GM19468 (cell line): ENCODE data around the gene CCNB1IP1.
A peak's percentile ranks its signal among the peaks of the same experiment; 100 is the strongest.
"Not testable (repeated sequence)": the region's sequence is repeated elsewhere in the genome, so short reads cannot be mapped to it uniquely, and the experiment has no call there.

Source experiments
- ATAC-seq: cut with Tn5 transposase; IDR thresholded peaks from one replicate; pipeline ENCODE4 v1.9.1; 2021; ENCODE audit warnings: mild to moderate bottlenecking, moderate library complexity, moderate number of reproducible peaks; ENCODE audit not compliant: unreplicated experiment; ENCODE audit errors: extremely low read depth

Gene CCNB1IP1

DNA sequence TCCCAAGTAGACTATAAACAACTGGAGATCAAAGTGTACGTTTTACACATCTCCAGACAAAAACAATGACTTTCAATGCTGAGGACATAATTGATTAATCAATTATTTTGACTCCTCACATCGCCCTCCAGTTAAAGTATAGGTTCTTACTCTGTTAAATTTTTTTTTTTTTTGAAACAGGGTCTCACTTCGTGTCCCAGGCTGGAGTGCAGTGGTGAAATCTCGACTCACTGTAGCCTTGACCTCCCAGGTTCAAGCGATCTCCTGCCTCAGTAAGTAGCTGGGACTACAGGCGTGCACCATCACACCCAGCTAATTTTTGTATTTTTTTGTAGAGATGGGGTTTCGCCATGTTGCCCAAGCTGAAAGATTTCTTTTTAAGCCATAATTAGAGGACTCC, 938 bp upstream of the CCNB1IP1 start:
- no peak for ATAC-seq

GRCh38 chr14:20333494-20333841, 389 bp upstream of the CCNB1IP1 start:
- ATAC-seq = no peak

DNA sequence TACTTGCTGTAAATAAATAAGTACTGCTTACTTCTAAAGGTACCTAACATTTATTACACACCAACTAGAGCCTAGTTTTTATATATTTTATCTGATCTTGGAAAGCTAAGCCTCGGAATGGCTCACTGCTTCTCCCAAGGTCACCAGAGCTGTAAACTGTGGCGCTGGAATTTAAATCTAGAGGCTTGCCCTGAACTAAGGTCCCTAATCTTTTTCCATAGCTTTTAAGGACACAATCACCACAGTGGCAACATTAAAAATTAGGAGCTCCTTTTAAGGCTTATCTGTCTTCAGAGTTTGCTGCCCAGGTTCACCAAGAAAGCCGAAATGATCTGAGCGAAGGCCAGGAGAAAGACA, 670 bp downstream of the CCNB1IP1 start:
- no peak for ATAC-seq

DNA sequence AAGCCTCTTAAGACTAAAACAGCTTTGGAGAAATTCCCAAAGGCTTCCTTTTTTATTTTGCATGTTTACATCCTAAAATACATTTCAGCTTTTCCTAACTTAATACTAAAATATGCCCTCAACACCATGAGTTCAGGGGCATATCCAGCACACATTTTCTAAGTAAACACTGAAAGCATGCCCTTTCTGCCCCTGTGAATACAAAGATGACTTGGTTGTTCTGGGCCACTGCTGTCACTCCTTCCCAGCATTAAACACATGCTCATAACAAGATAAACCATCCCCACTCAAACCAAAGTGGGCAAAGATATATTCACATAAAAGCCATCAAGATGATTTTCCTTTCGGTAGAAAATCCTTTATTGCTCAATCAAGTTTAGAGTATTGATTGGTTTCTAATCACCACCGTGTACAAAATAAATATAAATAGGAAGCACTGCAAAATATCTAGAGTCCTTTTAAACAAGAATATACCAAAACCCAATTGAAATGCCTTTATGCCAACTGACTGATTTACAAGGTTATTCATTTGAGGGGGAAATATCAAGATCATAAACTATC, 1.9 kb downstream of the CCNB1IP1 start:
- ATAC-seq = no peak

GRCh38 chr14:20329355-20329754, 3.7 kb downstream of the CCNB1IP1 start:
- no peak for ATAC-seq

DNA sequence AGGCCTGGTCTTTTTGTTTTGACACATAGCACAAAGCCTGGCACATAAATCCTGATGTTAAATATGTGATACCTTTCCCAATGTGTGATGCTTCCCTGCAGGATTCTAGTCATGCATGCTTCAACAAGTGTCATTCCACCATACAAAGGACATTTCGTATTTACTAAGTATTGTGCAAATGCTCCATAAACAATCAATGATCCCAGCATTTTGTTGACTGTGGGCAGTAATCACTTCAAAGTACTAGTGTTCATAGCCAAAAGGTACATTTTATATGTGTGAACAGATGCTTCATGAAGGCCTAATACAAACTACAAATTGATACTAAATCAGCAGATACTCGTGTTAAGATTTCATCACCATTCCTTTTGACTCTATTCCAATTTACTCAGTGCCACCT, 4.4 kb downstream of the CCNB1IP1 start:
- ATAC-seq = no peak

DNA sequence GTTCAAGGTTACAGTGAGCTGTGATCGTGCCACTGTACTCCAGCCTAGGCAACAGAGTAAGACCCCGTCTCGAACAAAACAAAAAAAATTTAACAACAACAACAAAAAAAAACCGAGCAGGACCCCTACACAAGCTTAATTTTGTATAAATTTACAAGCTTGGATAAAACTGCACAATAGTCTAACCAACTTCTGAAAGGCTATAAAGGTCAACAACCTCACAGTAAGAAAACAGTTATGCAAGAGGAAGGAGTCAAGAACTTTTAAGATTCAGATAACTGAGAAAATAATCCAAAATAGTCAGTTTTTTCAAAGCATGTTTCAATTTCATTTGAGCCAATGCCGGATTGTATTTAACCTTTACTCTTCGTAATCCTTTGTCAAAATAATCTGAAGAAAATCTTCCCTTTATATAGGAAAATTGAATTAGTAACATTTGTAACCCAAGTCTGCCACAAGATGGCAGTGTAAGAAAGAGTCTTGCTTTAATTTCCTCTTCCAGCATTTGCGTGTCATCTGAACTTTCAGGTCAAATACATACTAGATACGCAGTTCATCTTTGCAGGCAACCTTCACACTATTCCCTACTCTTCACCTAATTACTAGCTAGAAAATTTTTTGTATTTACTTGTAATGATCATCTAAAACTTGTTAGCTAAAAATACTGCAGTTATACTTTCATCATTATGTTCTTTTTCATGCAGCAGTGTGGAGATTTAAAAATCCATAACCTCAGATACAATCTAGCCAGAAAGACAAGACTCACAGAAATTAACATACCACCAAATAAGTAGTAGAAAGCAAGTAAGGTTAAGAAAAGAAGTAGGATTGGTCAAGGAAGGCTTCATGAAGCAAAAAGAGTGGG, 5.8 kb downstream of the CCNB1IP1 start:
- ATAC-seq = no peak

DNA sequence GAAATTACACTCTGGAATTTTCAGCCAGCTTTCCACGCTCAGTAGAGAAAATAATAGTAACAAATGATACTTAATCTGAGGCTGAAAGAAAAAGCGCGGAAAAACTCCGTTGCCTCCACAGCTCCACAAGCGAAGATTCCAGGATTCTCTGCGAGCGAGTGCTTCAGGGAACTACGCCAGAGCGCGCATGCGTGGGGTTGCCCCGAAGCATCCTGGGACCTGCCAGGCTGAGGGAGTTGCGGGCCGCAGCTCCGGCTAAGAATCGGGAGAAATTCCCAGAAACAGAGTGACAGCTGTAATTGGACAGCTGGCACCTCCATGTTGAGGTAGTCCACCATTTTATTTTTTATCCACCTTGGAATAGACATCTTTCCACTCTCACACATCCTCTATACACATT, 15.4 kb downstream of the CCNB1IP1 start:
- ATAC-seq = no peak

DNA sequence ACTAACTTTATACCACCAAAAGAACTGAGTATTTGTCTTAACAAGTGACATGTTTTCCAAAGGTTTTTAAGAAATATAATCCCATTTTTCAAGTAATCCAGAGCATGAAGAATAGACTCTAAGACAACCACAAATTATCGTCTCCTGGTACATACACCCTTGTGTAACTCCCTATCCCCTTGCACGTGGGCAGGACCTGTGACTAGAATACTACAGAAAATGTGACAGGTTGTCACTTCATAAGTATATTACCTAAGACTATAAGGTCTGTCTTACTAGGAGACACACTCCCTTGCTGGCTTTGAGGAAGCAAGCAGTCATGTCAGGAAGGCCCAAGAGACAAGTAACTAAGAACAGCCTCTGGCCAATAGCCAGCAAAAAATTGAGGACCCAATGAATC, 19.1 kb downstream of the CCNB1IP1 start:
- ATAC-seq = no peak

GRCh38 chr14:20306079-20306423, 27.0 kb downstream of the CCNB1IP1 start:
- ATAC-seq = no peak

GRCh38 chr14:20305265-20306078, 27.6 kb downstream of the CCNB1IP1 start, which contains the start of gene TTC5:
Gene TTC5, minus strand, starts transcription at chr14:20305951. Its CDS starts 14 bp downstream, at chr14:20305937.
- ATAC-seq = peak; percentile 42

DNA sequence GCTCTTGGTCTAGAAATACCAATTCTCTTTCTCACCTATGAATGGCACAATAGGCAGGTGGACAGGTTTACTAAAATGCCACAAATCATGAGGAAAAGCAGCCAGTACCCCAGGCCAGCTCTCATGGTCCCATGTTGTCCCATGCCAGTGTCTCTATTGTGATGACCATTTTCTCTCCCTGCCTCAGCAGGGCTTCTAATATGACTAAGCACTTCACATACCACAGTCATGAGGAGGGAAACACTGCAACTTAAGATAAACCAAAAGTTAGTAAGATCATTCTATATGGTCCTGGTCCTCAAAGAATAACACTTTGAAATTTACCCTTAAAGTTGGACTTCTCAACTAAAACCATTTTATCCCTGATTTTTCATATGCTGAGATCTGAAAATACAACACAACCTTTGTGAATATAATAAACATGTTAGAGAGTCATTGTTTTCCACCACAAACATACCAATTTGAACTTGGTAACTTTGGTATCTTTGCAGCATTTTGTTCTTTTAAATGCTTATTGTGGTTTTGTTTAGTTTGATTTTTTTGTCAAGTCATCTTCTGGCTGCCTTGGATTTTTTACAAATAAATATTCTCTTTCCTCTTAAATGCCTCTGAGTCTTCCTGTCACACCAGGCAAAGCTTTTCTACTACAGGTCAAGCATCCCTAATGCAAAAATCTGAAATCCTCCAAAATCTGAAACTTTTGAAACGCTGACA, 30.9 kb downstream of the CCNB1IP1 start:
- ATAC-seq = no peak

DNA sequence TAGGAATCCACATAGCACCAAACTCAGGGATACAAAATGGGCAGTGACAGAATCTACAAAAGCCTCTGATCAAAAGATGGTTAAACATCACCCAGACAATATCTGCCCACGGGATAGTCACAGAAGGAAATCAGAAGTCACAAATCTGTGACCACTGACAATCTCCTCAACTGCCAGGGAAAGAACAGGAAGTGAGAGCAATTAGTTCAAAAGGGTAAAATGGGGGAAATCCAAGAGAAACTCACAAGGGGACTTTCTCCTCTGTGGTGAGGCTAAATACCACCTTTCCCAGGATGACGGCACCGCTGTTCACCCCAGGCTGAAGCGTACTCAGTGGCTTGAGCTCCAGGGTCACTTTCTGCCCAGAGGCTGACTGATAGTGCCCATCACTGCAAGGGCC, 38.0 kb downstream of the CCNB1IP1 start:
- peak; percentile 68 for ATAC-seq

DNA sequence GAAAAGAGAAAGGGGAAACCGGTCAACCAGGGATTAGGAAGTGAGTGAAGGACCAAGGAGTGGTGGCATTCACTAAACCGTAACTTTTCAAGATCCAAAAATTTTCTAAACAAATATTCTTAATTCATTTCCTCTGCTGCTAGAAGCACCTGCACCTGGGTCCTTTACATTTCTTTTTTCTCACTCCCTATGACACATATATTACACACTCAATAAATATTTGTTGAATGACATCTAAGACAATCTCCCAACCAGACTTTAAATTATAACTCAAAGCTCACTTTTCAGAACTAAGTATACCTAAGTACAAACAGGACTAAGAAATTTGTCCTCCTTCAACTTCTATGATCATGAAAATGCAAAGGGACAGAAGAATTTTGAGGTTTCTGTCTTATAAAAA, 38.4 kb downstream of the CCNB1IP1 start:
- no peak for ATAC-seq

DNA sequence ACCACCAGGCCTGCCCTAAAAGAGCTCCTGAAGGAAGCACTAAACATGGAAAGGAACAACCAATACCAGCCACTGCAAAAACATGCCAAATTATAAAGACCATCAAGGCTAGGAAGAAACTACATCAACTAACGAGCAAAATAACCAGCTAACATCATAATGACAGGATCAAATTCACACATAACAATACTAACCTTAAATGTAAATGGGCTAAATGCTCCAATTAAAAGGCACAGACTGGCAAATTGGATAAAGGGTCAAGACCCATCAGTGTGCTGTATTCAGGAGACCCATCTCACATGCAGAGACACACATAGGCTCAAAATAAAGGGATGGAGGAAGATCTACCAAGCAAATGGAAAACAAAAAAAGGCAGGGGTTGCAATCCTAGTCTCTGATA, 51.1 kb downstream of the CCNB1IP1 start:
- ATAC-seq = not testable (repeated sequence)

DNA sequence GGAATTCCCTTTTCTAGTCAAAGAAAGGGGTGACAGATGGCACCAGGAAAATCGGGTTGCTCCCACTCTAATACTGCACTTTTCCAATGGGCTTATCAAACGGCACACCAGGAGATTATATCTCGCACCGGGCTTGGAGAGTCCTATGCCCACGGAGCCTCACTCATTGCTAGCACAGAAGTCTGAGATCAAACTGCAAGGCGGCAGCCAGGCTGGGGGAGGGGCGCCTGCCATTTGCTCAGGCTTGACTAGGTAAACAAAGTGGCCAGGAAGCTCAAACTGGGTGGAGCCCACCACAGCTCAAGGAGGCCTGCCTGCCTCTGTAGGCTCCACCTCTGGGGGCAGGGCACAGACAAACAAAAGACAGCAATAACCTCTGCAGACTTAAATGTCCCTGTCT, 52.8 kb downstream of the CCNB1IP1 start:
- ATAC-seq = not testable (repeated sequence)

- ATAC-seq = no peak
Measured at GRCh38 chr14:20278414-20278813, 54.7 kb downstream of the CCNB1IP1 start.

- no peak for ATAC-seq
Measured at GRCh38 chr14:20277409-20277808, 55.7 kb downstream of the CCNB1IP1 start.

- ATAC-seq = no peak
Measured at GRCh38 chr14:20274062-20274461, 59.0 kb downstream of the CCNB1IP1 start.

DNA sequence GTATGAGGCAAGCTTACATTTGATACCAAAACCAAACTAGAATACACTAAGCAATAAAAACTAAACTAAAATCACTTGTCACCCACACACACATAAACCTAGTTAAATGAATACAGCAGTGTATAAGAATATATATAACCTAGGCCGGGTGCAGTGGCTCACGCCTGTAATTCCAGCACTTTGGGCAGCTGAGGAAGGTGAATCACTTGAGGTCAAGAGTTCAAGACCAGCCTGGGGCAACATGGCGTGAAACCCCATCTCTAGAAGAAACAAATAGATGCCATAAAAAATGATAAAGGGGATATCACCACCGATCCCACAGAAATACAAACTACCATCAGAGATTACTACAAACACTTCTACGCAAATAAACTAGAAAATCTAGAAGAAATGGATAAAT, 68.7 kb downstream of the CCNB1IP1 start:
- ATAC-seq = not testable (repeated sequence)
